Brain pericyte (primary cell): Measurements from ENCODE around the gene CRYGC.
"Not testable (repeated sequence)": the region's sequence is repeated elsewhere in the genome, so short reads cannot be mapped to it uniquely, and the experiment has no call there.

ENCODE experiments used
- DNase-seq: peaks from one replicate; pipeline ENCODE4 v3.0.0-alpha.2; 2012; ENCODE audit warnings: low read depth, low spot score

Gene CRYGC

GRCh38 chr2:208136716-208137094 is 7.1 kb upstream of the CRYGC start:
- no peak for DNase-seq

DNA sequence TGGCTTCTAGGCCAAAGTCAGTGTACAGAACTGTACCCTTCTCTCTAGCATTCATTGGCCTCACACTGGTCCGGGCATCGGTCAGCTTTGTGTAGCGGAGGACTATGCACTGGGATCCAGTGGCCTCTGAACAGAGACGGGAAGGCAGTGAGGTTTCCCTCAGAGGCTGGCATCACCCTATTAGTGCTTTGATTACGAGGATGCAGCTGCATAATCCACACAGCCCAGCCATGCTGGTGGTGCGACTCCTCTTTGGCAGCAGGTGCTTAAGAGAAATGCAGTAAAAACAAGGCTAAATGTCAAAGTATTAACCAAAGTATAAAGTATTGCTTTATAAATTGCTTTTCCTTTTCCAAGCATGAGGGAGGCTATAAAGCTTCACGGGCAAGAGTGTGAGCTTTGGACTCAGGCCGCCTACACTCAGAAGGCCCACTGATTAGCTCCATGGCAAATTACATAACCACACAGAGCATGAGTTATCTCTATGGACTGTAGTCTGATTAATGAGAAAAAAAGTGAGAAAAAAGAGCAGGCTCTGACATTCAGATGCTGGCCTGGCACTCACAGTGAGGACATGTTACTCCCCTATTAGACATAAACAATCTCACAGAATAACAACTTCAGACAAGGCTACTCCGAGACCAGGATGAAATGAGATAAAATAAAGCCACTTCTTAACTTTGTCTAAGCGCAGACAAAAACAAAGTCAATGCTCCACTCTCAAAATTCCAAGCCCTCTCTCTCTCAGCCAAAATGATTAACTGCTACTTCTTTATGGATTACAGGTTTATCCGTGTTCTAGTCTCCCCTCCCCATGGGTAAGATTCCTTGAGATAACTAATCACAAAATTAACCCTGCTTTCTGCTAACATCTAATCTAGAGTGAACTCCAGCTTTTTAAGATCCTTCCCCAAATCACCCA is 6.4 kb upstream of the CRYGC start:
- no peak for DNase-seq

- DNase-seq, result no peak
Measured at GRCh38 chr2:208134928-208135586, 5.4 kb upstream of the CRYGC start.

DNA sequence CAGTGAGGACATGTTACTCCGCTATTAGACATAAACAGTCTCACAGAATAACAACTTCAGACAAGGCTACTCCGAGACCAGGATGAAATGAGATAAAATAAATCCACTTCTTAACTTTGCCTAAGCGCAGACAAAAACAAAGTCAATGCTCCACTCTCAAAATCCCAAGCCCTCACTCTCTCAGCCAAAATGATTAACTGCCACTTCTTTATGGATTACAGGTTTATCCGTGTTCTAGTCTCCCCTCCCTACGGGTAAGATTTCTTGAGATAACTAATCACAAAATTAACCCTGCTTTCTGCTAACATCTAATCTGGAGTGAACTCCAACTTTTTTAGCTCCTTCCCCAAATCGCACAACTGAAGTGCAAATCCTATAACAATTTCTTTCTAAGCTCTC is 1.1 kb upstream of the CRYGC start:
- no peak for DNase-seq

- DNase-seq, result no peak
Measured at GRCh38 chr2:208128136-208128535, 1.5 kb downstream of the CRYGC start.

DNA sequence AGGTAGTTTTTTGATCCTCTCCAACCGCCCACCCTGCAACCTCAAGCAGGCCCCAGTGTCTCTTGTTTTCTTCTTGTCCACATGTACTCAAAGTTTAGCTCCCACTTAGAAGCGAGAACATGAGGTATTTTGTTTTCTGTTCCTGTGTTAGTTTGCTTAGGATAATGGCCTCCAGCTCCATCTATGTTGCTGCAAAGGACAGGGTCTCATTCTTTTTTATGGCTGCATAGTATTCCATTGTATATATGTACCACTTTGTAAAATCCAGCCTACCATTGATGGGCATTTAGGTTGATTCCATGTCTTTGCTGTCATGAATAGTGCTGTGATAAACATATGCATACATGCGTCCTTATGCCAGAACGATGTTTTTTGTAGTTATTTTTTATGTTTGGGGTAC is 2.5 kb downstream of the CRYGC start:
- no peak for DNase-seq

DNA sequence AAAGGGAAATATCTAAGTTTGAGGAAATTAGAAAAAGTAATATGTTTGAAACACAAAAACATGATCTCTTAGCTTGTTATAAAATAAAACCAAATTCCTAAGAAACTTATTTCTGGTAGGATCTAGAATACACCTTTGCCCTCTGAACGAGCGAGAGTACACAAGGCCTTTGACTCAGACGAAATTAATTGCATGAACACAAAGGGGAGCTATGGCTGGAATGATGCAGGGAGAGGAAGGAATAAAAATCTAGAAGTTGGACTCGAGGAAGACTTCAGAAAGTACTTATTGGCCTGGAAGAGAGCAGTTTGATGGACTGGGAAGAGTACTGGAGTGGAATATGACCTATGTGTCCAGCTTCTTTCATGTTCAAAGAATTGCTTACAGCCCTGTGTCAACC is 4.4 kb downstream of the CRYGC start:
- no peak for DNase-seq

DNA sequence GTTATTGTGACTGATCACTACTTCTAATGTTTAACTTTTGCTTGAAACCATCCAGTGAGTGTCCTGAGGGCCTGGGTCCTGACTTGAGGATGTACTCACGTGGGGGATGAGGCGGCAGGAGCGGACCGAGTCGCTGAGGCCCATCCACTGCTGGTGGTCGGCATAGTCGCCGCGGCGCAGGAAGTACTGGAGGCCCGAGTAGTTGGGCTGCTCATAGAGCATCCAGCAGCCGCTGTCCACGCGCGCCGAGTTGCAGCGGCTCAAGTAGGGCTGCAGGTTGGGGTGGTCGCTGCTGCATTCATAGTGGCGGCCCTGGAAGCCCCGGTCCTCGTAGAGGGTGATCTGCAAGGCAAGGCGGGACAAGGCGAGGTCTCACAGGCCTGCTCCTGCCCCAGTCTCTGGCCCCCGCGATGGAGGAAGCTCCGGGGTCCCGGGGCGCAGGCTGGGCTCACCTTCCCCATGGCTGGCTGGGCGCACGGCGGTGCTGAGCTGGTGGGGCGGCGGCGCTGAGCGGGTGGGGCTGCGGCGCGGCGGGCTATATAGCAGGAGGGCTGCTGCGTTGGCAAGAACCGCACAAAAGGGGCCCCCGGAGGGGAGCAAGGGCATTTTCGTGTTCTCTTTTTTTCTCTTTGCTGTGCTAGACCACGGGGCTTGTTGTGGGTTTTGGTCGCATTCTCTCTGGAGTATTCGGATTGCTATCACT is 5.5 kb downstream of the CRYGC start, which contains the start of gene CRYGD:
Gene CRYGD (minus strand): TSS at position 512 of the 703 bp plus-strand sequence. CDS start 51 bp downstream, at position 461.
- not testable (repeated sequence) for DNase-seq

GRCh38 chr2:208122248-208122647 is 7.4 kb downstream of the CRYGC start:
- DNase-seq, result no peak

DNA sequence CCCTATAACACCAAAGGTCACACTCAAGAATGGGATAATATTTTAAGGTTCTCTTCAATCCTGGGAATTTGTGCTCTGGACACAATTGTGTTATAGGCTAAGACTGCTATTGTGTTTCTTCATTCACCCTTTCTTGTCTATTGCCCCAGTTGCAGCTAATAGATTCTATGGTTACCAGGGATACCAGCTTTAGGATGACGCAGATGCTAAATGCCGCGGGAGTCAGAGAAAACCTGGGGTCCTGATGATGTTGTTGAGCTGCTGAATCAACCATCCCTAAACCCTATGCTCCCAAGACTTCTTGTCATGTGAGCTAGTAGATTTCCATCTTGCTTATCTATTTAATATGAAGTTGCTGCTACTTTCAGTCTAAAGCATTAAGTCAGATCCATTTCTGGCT is 10.7 kb downstream of the CRYGC start:
- no peak for DNase-seq

GRCh38 chr2:208117390-208117789 is 12.2 kb downstream of the CRYGC start:
- DNase-seq, result not testable (repeated sequence)

GRCh38 chr2:208112969-208113368 is 16.7 kb downstream of the CRYGC start:
- no peak for DNase-seq

DNA sequence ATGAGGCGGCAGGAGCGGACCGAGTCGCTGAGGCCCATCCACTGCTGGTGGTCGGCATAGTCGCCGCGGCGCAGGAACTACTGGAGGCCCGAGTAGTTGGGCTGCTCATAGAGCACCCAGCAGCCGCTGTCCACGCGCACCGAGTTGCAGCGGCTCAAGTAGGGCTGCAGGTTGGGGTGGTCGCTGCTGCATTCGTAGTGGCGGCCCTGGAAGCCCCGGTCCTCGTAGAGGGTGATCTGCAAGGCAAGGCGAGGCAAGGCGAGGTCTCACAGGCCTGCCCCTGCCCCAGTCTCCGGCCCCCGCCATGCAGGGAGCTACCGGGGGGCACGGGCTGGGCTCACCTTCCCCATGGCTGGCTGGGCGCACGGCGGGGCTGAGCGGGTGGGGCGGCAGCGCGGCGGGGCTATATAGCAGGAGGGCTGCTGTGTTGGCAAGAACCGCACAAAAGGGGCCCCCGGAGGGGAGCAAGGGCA is 17.3 kb downstream of the CRYGC start:
- not testable (repeated sequence) for DNase-seq

- no peak for DNase-seq
Measured at GRCh38 chr2:208103616-208104015, 26.0 kb downstream of the CRYGC start.

DNA sequence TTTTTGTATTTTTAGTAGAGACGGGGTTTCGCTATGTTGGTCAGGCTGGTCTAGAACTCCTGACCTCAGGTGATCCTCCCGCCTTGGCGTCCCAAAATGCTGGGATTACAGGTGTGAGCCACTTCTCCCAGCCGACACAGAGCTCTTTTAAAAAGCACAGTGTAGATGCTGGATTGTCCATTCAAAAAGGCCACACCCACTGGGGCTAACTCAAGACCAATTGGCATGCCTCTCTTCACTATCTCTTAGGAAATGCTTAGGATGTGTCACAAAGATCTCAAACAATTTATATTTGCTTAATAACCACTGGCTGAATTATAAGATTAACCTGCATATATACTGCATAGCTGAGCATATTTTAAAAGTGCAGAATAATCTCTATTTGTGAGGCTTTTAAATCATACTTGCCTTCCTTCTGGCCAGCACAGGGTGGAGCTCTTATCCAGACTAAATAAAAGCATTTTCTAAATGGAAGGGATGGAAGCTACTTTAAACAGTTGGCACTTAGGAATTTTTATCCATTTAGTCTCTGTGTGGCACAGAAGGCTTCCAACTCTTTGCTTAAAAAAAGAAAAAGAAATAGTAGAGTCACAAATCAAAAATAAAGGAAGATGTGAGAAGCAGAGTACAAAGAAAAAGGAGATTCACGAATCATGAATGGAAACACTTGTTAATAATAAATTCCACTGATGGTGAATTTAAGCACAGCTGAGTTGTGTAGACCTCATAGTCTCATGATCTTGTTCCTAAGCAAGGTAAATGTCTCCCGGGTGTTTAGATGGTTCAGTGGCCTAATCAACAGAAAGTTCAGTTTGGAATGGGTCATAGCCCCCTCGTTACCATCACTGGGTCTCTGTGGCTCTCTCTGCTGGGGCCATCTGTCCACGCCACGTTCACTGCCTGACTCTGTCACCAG is 27.7 kb downstream of the CRYGC start:
- no peak for DNase-seq

GRCh38 chr2:208099682-208100470 is 29.8 kb downstream of the CRYGC start:
- no peak for DNase-seq

- DNase-seq, result not testable (repeated sequence)
Measured at GRCh38 chr2:208098701-208099100, 30.9 kb downstream of the CRYGC start.

DNA sequence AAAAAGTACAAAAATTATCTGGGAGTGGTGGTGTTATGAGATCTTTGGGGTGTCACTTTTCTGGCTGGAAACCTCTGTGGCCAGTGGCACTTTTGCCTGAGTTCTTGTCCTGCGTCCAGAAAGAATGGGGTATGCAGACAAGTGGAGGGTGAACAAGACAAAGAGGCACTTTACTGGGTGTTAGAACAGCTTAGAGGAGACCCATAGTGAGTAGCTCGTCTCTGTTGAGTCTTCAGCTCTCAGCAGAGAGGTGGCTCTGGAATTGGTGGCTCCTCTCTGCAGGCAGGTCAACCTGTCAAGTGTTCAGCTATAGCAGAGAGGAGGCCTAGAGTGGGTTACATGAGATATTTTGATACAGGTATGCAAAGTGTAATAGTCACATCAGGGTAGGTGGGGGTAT is 31.4 kb downstream of the CRYGC start:
- DNase-seq, result no peak

GRCh38 chr2:208097801-208098200 is 31.8 kb downstream of the CRYGC start:
- DNase-seq, result no peak

- no peak for DNase-seq
Measured at GRCh38 chr2:208097313-208097712, 32.3 kb downstream of the CRYGC start.
